Smooth muscle cell (in vitro differentiated cells): ENCODE measurements around the gene NRXN3. TPM values are rescaled to one million over a fixed set of nuclear protein-coding genes. Genes with fewer than 3 reads are reported as not detected.

Experiments used
- DNase-seq: peaks from one replicate; lab custom pipeline; 2025; ENCODE audit not compliant: unreplicated experiment; lab: John Stamatoyannopoulos, UW
- H2AFZ ChIP-seq: fragments of 200-600 bp; sonication (generic); 2 replicates; pipeline ENCODE4 v1.6.0; 2016; ENCODE audit warnings: antibody characterized with exemption, low read depth, mild to moderate bottlenecking
- H3F3A ChIP-seq: fragments of 200-600 bp; sonication (generic); 2 replicates; pipeline ENCODE4 v1.6.0; 2017; ENCODE audit warnings: antibody characterized with exemption, low read depth
- H3K27ac ChIP-seq: fragments of 200-600 bp; sonication (generic); 2 replicates; pipeline ENCODE4 v1.5.1; 2016; ENCODE audit warnings: low read depth, mild to moderate bottlenecking
- H3K27me3 ChIP-seq: fragments of 200-600 bp; sonication (generic); 2 replicates; pipeline ENCODE4 v1.6.1; 2016; ENCODE audit warnings: low read depth, mild to moderate bottlenecking
- H3K36me3 ChIP-seq: fragments of 200-600 bp; sonication (generic); 2 replicates; pipeline ENCODE4 v1.5.1; 2016; ENCODE audit warnings: low read depth
- H3K4me1 ChIP-seq: fragments of 200-600 bp; sonication (generic); 2 replicates; pipeline ENCODE4 v1.5.1; 2016; ENCODE audit warnings: low read depth
- H3K4me2 ChIP-seq: fragments of 200-600 bp; sonication (generic); 2 replicates; pipeline ENCODE4 v1.6.0; 2016; ENCODE audit warnings: mild to moderate bottlenecking
- H3K4me3 ChIP-seq: fragments of 200-600 bp; sonication (generic); 2 replicates; pipeline ENCODE4 v1.5.1; 2016; ENCODE audit warnings: mild to moderate bottlenecking
- H3K79me2 ChIP-seq: fragments of 200-600 bp; sonication (generic); 2 replicates; pipeline ENCODE4 v1.6.0; 2016; ENCODE audit warnings: low read depth, mild to moderate bottlenecking
- H3K9ac ChIP-seq: fragments of 200-600 bp; sonication (generic); 2 replicates; pipeline ENCODE4 v1.6.0; 2016; ENCODE audit warnings: low read depth
- H3K9me3 ChIP-seq: fragments of 200-600 bp; sonication (generic); replicated peaks from 2 replicates; pipeline ENCODE4 v1.5.1; 2016; ENCODE audit warnings: low read depth
- H4K20me1 ChIP-seq: fragments of 200-600 bp; sonication (generic); 2 replicates; pipeline ENCODE4 v1.6.0; 2016; ENCODE audit warnings: low read depth
- CTCF ChIP-seq: fragments of 200-600 bp; sonication (generic); IDR thresholded peaks from 2 replicates; pipeline ENCODE4 v1.5.1; 2017; ENCODE audit warnings: borderline replicate concordance, mild to moderate bottlenecking, antibody characterized with exemption; ENCODE audit not compliant: insufficient read depth, poor library complexity, severe bottlenecking
- WGBS: methylation state at CpG from one replicate; pipeline ENCODE4 v1.1.7; 2016; ENCODE audit warnings: low lambda C conversion rate; 5-methylcytosine and 5-hydroxymethylcytosine counted together
- polyA plus RNA-seq: library from polyadenylated mRNA; unstranded; fragments of >200 nt; fragmentation: Nextera tagmentation; extraction: Ambion mirVana; gene quantifications from 2 replicates; pipeline ENCODE4 v1.2.1, GENCODE V29; 2016
- total RNA-seq: library from RNA; depleted of rRNA; stranded (reverse); fragments of >200 nt; gene quantifications from 2 replicates; pipeline ENCODE4 v1.2.3, GENCODE V29; 2014

The NRXN3 gene
- total and polyA plus RNA-seq, 2 experiments from 2014 or later: 1.2 to 7.0 TPM

DNA sequence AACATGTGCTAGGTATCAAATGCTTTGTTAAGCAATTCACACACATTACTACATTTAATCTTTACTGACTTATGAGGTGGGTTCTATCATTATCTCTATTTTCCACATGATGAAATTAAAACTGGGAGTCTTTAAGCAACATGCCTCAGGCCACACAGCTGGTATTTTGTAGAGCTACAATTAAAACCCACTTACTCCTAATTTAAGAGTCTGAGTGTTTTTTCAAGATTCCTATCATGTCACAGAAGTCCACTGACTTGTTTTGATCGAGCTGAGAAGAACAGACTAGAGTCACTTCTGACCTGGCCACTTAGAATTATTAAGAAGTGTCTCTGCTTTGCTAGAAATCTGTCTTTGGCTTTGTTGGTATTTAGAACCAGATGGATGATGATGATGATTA, 670.7 kb downstream of the NRXN3 start:
- WGBS: 65% methylated on average over 1 of the region's 1 CpG
- Histone ChIP-seq H3K4me2 (no peak overlapping the region), H3K9ac (no peak overlapping the region), H3K9me3 (no peaks in the 10 kb centered on the region), H3K27ac (no peak overlapping the region), H4K20me1 (no peaks in the 10 kb centered on the region), H3K4me1 (no peaks in the 10 kb centered on the region), H3K36me3 (no peaks in the 10 kb centered on the region), H2AFZ (no peak overlapping the region), H3F3A (no peaks in the 10 kb centered on the region), H3K27me3 (peaks cover 9% of the 10 kb centered on the region), H3K4me3 (no peak overlapping the region), H3K79me2 (no peaks in the 10 kb centered on the region)
- no peak for DNase-seq
- no peak for TF ChIP-seq CTCF

DNA sequence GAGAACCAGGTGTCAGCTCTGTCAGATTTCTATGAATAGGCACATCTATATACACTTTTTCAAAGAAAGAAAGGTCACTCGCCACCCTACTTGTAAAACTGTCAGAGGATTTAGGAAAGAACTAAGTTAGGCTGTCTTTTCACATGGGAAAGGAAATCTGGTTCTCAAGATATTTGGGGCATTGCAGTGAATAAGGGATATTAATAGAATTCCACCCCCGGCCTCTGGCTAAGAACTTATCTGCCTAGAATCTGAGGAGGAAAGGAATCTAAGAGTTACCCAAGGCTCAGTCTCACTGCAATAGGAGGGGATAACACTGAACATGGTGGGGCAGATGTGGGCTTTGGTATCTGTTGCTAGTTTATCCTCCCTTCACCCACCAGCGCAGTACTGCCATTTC, 677.6 kb downstream of the NRXN3 start:
- WGBS: 89% methylated on average over 3 of the region's 3 CpGs
- Histone ChIP-seq H3K4me1 (peaks cover 19% of the 10 kb centered on the region), H2AFZ (no peak overlapping the region), H3K4me2 (no peak overlapping the region), H3K79me2 (no peaks in the 10 kb centered on the region), H4K20me1 (no peaks in the 10 kb centered on the region), H3K27ac (no peak overlapping the region), H3K9me3 (no peaks in the 10 kb centered on the region), H3K4me3 (no peak overlapping the region), H3F3A (no peaks in the 10 kb centered on the region), H3K36me3 (no peaks in the 10 kb centered on the region), H3K9ac (no peak overlapping the region), H3K27me3 (peaks cover 11% of the 10 kb centered on the region)
- TF ChIP-seq CTCF: no peak
- DNase-seq: no peak

- peak; percentile 99 for TF ChIP-seq CTCF
- Histone ChIP-seq H3K27me3 (peaks cover 11% of the 10 kb centered on the region), H4K20me1 (no peaks in the 10 kb centered on the region), H3K9ac (no peak overlapping the region), H2AFZ (no peak overlapping the region), H3K27ac (no peak overlapping the region), H3K36me3 (no peaks in the 10 kb centered on the region), H3K4me1 (peaks cover 19% of the 10 kb centered on the region), H3K9me3 (no peaks in the 10 kb centered on the region), H3K4me2 (no peak overlapping the region), H3K4me3 (no peak overlapping the region), H3F3A (no peaks in the 10 kb centered on the region), H3K79me2 (no peaks in the 10 kb centered on the region)
- DNase-seq: no peak
- whole genome bisulfite sequencing: 25% methylated on average over 6 of the region's 6 CpGs
Observed at GRCh38 chr14:78848234-78848820, 678.2 kb downstream of the NRXN3 start.

- DNase-seq: no peak
- H3F3A ChIP-seq: no peaks in the 10 kb centered on the region
- H3K9ac ChIP-seq: no peak overlapping the region
Observed at GRCh38 chr14:78849952-78850351, 679.8 kb downstream of the NRXN3 start.

More at GRCh38 chr14:78849952-78850351, 679.8 kb downstream of the NRXN3 start:
- Histone ChIP-seq H3K4me2 (no peak overlapping the region), H4K20me1 (no peaks in the 10 kb centered on the region), H3K27me3 (peaks cover 11% of the 10 kb centered on the region), H3K4me3 (no peak overlapping the region), H3K4me1 (peaks cover 19% of the 10 kb centered on the region), H3K27ac (no peak overlapping the region), H3K36me3 (no peaks in the 10 kb centered on the region), H3K79me2 (no peaks in the 10 kb centered on the region), H2AFZ (no peak overlapping the region), H3K9me3 (no peaks in the 10 kb centered on the region)
- TF ChIP-seq CTCF: no peak
- 51% methylated on average over 2 of the region's 2 CpGs for WGBS
